Measurements from ENCODE around the gene STRN4.
A peak's percentile ranks its signal among the peaks of the same experiment; 100 is the strongest.

STRN4 gene

GRCh38 chr19:46727757-46728156, 18.5 kb downstream of the STRN4 start:
- peak overlapping the region; percentile 45; the same call in 1 of the 2 replicates for H3K27ac ChIP-seq
- DNase-seq (ENCODE audit: low spot score), result no peak
- CTCF ChIA-PET, result interaction anchor here (2.0 kb wide), 2 partner anchors 12 to 111 kb away, joined by 7 read pairs; partner anchors contain the start of gene PRKD2
- POLR2A ChIA-PET (ENCODE audit: low non-redundant PET), result no interaction called here
- TF ChIP-seq CTCF (conservative IDR thresholded peaks at IDR 0.05; ENCODE audit: low read depth), result no peak

- ChIA-PET POLR2A (ENCODE audit: low non-redundant PET) (interaction anchor here (0.6 kb wide), 1 partner anchor 15 kb away, joined by 5 read pairs; no protein-coding TSS in a partner anchor), CTCF (interaction anchor here (0.7 kb wide), 1 partner anchor 22 kb away, joined by 3 read pairs; no protein-coding TSS in a partner anchor)
- no peak for DNase-seq (ENCODE audit: low spot score)
- H3K27ac ChIP-seq, result peak overlapping the region; percentile 45
- TF ChIP-seq CTCF (conservative IDR thresholded peaks at IDR 0.05; ENCODE audit: low read depth), result no peak
Measured at GRCh38 chr19:46726971-46727501, 19.2 kb downstream of the STRN4 start.

DNA sequence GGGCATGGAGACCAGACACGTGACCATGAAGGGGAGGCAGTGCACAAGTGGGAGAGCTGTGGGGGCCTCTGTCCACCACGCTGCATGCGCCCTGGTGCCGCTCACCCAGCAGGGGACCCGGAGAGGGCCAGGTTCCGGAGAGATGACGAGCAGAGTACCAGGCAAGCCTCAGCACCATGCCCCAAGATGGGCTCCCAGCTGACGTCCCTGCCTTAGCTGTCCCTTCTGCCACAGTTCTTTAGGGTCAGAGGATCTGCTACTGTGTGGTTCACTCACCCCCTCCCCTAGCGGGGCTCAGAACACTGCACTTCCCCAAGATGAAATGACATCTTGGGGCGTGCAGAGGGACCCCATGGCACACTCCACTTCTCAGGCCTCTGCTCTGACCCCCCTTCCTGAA, 19.7 kb downstream of the STRN4 start:
- no peak for DNase-seq (ENCODE audit: low spot score)
- CTCF ChIA-PET, result interaction anchor here (0.7 kb wide), 1 partner anchor 22 kb away, joined by 3 read pairs; no protein-coding TSS in a partner anchor
- POLR2A ChIA-PET (ENCODE audit: low non-redundant PET), result interaction anchor here (0.6 kb wide), 1 partner anchor 15 kb away, joined by 5 read pairs; no protein-coding TSS in a partner anchor
- H3K27ac ChIP-seq, result peak overlapping the region; percentile 45
- TF ChIP-seq CTCF (conservative IDR thresholded peaks at IDR 0.05; ENCODE audit: low read depth), result no peak

DNA sequence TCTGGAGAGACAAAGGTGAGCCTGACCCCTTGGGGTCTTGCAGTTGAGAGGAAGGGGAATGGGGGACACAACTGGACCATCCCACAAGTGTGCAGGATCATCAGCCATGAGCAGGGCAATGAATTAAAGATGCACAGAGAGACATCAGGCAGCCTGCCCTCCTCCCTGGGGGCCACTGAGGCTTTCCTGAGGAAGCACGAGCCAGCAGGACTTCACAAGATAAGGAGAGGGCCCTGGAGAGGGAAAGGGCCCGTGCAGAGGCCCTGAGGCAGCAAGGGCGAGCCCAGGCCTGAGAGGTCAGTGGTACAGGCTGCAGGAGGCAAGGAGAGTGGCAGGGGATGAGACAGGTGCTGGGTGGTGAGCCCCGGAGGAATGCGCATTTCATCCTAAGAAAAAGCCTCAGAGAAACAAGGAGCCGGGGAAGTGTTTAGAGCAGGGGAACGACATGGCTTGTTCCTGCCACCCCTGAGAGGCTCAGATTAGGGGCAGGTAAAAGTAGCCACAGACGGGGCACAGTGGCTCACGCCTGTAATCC, 20.3 kb downstream of the STRN4 start:
- ChIA-PET CTCF (interaction anchor here (1.0 kb wide), 1 partner anchor 112 kb away, joined by 6 read pairs; no protein-coding TSS in a partner anchor), POLR2A (ENCODE audit: low non-redundant PET) (no interaction called here)
- no peak for TF ChIP-seq CTCF (conservative IDR thresholded peaks at IDR 0.05; ENCODE audit: low read depth)
- peak overlapping the region; percentile 45 for H3K27ac ChIP-seq
- no peak for DNase-seq (ENCODE audit: low spot score)

DNA sequence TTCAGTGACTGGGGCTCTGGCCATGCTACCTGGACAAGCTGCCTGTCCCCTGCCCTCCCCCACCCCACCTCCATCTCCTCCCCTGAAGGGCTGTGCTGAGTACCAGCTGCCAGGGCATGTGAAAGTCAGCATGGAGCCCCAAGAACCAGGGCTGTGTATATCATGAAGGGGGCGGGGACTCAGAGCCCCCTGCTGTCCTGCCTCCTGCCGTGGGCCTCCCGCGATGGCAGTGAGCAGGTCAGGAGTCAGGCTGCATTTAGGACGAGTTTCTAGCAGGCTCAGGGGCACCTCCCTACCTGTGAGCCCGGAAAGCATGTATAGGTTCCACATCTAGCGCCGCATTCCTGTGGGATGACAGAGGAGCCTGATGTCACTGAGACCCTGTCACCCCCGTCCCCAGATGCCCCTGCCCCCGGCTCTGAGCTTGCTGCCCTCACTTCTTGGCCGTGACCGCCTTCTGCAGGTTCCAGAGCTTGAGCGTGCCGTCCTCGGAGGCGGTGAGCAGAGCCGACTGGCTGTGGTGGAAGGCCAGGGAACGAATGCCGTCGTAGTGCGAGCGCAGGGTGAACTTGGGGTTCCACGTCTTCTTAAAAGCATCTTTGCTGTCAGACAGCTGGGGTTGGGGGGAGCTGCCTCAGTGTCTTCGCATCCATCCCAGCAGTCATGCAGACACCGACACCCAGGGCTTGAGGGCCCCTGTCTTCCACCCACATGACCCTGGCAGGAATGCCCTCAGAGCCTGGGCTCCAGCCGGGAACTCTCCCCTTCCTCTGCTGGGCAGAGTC, 21.0 kb downstream of the STRN4 start:
- DNase-seq (ENCODE audit: low spot score), result no peak
- peak overlapping the region; percentile 45 for H3K27ac ChIP-seq
- ChIA-PET POLR2A (ENCODE audit: low non-redundant PET) (no interaction called here), CTCF (interaction anchor here (1.0 kb wide), 1 partner anchor 111 kb away, joined by 6 read pairs; no protein-coding TSS in a partner anchor)
- no peak for TF ChIP-seq CTCF (conservative IDR thresholded peaks at IDR 0.05; ENCODE audit: low read depth)

DNA sequence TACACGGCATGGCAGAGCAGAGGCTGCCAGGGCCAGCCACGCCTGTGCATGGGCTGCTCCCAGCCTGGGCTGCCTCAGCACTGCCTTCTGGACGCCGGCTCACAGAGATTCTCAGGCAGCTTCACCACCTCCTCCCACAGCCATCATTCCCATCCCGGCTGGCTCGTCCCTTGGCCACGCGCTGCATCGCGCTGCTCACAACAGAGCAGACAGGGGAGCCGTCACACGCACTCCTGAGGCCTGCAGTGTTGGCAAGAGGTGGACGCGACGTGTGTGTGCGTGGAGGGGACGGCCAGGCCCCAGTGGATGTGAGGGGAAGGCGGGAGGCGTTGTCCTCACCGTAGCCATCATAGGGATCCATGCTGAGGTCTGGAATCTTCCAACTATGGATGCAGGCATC, 21.8 kb downstream of the STRN4 start:
- TF ChIP-seq CTCF (conservative IDR thresholded peaks at IDR 0.05; ENCODE audit: low read depth), result no peak
- no peak for DNase-seq (ENCODE audit: low spot score)
- ChIA-PET POLR2A (ENCODE audit: low non-redundant PET) (interaction anchor here (0.6 kb wide), 1 partner anchor 107 kb away, joined by 3 read pairs; no protein-coding TSS in a partner anchor), CTCF (no interaction called here)
- H3K27ac ChIP-seq, result peak overlapping the region; percentile 45
